ENCODE results near the gene RANBP10.

DNA sequence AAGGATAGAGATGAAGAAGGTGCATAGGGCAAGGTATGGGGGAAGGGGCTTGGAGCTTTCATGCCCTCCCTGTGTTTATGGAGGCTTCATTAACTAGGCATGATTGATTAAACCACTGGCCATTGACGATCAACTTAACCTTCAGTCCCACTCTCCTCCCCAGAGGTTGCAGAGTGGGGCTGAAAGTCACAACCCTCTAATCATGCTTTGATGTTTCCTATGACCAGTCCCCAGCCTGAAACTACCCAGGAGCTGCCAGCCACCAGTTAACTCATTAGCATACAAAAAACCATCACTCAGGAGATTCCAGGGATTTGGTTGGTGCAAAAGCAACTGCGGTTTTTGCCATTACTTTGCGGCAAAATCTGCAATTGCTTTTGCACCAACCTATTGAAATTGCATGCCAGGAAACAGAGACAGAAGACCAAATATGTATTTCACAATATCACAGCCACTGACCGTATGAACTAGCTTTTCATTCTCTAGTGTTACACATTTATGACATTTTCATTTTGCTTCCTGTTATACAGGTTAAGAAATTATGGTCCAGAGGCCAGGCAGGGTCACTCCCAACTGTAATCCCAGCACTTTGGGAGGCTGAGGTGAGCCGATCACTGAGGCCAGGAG lies 92.6 kb downstream of the RANBP10 start:
- TF ChIP-seq, protein P1, sequence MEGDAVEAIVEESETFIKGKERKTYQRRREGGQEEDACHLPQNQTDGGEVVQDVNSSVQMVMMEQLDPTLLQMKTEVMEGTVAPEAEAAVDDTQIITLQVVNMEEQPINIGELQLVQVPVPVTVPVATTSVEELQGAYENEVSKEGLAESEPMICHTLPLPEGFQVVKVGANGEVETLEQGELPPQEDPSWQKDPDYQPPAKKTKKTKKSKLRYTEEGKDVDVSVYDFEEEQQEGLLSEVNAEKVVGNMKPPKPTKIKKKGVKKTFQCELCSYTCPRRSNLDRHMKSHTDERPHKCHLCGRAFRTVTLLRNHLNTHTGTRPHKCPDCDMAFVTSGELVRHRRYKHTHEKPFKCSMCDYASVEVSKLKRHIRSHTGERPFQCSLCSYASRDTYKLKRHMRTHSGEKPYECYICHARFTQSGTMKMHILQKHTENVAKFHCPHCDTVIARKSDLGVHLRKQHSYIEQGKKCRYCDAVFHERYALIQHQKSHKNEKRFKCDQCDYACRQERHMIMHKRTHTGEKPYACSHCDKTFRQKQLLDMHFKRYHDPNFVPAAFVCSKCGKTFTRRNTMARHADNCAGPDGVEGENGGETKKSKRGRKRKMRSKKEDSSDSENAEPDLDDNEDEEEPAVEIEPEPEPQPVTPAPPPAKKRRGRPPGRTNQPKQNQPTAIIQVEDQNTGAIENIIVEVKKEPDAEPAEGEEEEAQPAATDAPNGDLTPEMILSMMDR (IDR thresholded peaks at IDR 0.05; ENCODE audit: extremely low read depth in 1 of 2, insufficient read depth in 1 of 2, low read depth in 1 of 2, low read length in 2 of 2): no peak
- TF ChIP-seq, protein P2, sequence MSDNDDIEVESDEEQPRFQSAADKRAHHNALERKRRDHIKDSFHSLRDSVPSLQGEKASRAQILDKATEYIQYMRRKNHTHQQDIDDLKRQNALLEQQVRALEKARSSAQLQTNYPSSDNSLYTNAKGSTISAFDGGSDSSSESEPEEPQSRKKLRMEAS (IDR thresholded peaks at IDR 0.05; ENCODE audit: insufficient read depth, insufficient read length): no peak
- TF ChIP-seq EZH2 (IDR thresholded peaks at IDR 0.05; ENCODE audit: borderline replicate concordance, low read depth, low read length, severe bottlenecking) (no peak), POLR2A (IDR thresholded peaks at IDR 0.05; ENCODE audit: low read depth, low read length) (no peak), MYC (IDR thresholded peaks at IDR 0.05; ENCODE audit: low read depth, low read length) (no peak), POLR2AphosphoS5 (IDR thresholded peaks at IDR 0.05; ENCODE audit: insufficient read depth, low read depth, low read length) (no peak), FOS (IDR thresholded peaks at IDR 0.05; ENCODE audit: borderline replicate concordance, insufficient read depth, low read length) (no peak)

All from endothelial cell of umbilical vein (primary cell).